Upper lobe of right lung (tissue), 1 donor: ENCODE measurements around the gene TAS1R2. TPM values are rescaled to one million over a fixed set of nuclear protein-coding genes. Genes with fewer than 3 reads are reported as not detected.

Experiments
- ATAC-seq: fragments of 200-7000 bp; cut with Tn5 transposase; one replicate; pipeline ENCODE4 v1.9.1; 2020; ENCODE audit warnings: mild to moderate bottlenecking, moderate library complexity
- DNase-seq: peaks from one replicate; pipeline ENCODE4 v3.0.0-alpha.2; 2020
- H3K27ac ChIP-seq: fragments of 200-600 bp; one replicate; pipeline ENCODE4 v1.8.0; 2022
- H3K27me3 ChIP-seq: fragments of 200-600 bp; one replicate; pipeline ENCODE4 v1.8.0; 2022; ENCODE audit warnings: mild to moderate bottlenecking
- H3K36me3 ChIP-seq: fragments of 200-600 bp; one replicate; pipeline ENCODE4 v1.8.0; 2022
- H3K4me1 ChIP-seq: fragments of 200-600 bp; one replicate; pipeline ENCODE4 v1.8.0; 2022
- H3K4me3 ChIP-seq: fragments of 200-600 bp; one replicate; pipeline ENCODE4 v1.8.0; 2022; ENCODE audit warnings: mild to moderate bottlenecking
- H3K9me3 ChIP-seq: fragments of 200-600 bp; one replicate; pipeline ENCODE4 v1.8.0; 2022
- CTCF ChIP-seq: fragments of 200-600 bp; IDR thresholded peaks from one replicate; pipeline ENCODE4 v1.8.0; 2022; ENCODE audit warnings: antibody characterized with exemption
- intact Hi-C: fragments of 100-400 bp; cut with DNase I; formaldehyde crosslinking; loops from one replicate; pipeline ENCODE4 v1.11.0; 2022
- total RNA-seq: library from RNA; stranded (reverse); fragmentation: NEBNext Ultra II Directional; extraction: Animal tissue kit (Norgen Biotek cat#: 25700); gene quantifications from one replicate; pipeline ENCODE4 v1.2.1, GENCODE V29; 2021
- donor health status: DM: no; HTN: yes; CAD: no; lungs with severe emphysema.

The TAS1R2 gene
- total RNA-seq, 1 donor from 2014 or later = not detected

- Histone ChIP-seq H3K4me1 (no peaks in the 10 kb centered on the region), H3K27me3 (no peaks in the 10 kb centered on the region), H3K36me3 (no peaks in the 10 kb centered on the region), H3K27ac (no peak overlapping the region), H3K9me3 (no peaks in the 10 kb centered on the region), H3K4me3 (no peak overlapping the region)
- no peak for ATAC-seq
- intact Hi-C loops = no loop called here
- no peak for DNase-seq
- TF ChIP-seq CTCF = no peak
Measured at GRCh38 chr1:18828224-18828623, 31.2 kb downstream of the TAS1R2 start.

GRCh38 chr1:18823438-18823837 is 36.0 kb downstream of the TAS1R2 start:
- intact Hi-C loops = loop anchor here (5.0 kb wide), 1 partner anchor 226 kb away; no protein-coding TSS in a partner anchor
- no peak for TF ChIP-seq CTCF
- no peak for ATAC-seq
- Histone ChIP-seq H3K27ac (no peak overlapping the region), H3K27me3 (peaks cover 23% of the 10 kb centered on the region), H3K9me3 (no peaks in the 10 kb centered on the region), H3K4me3 (no peak overlapping the region), H3K4me1 (no peaks in the 10 kb centered on the region), H3K36me3 (no peaks in the 10 kb centered on the region)
- DNase-seq = no peak

GRCh38 chr1:18820791-18821641 is 38.4 kb downstream of the TAS1R2 start:
- TF ChIP-seq CTCF = peak; percentile 81
- ATAC-seq = peak; percentile 91
- Histone ChIP-seq H3K9me3 (no peaks in the 10 kb centered on the region), H3K4me3 (no peak overlapping the region), H3K27ac (no peak overlapping the region), H3K36me3 (no peaks in the 10 kb centered on the region), H3K4me1 (no peaks in the 10 kb centered on the region), H3K27me3 (peaks cover 30% of the 10 kb centered on the region)
- peak; percentile 84 for DNase-seq
- intact Hi-C loops = loop anchor here (5.0 kb wide), 1 partner anchor 224 kb away; no protein-coding TSS in a partner anchor

- Histone ChIP-seq H3K36me3 (no peaks in the 10 kb centered on the region), H3K27me3 (peaks cover 35% of the 10 kb centered on the region), H3K27ac (no peak overlapping the region), H3K4me1 (no peaks in the 10 kb centered on the region), H3K9me3 (no peaks in the 10 kb centered on the region), H3K4me3 (no peak overlapping the region)
- DNase-seq = no peak
- TF ChIP-seq CTCF = no peak
- ATAC-seq = no peak
- intact Hi-C loops = loop anchor here (5.0 kb wide), 1 partner anchor 223 kb away; no protein-coding TSS in a partner anchor
Measured at GRCh38 chr1:18819986-18820790, 39.3 kb downstream of the TAS1R2 start.

GRCh38 chr1:18819203-18819602 is 40.3 kb downstream of the TAS1R2 start:
- peaks cover 44% of the 10 kb centered on the region for H3K27me3 ChIP-seq
- no peak for DNase-seq
- no peak overlapping the region for H3K27ac ChIP-seq
- H3K4me1 ChIP-seq = no peaks in the 10 kb centered on the region
- no peak overlapping the region for H3K4me3 ChIP-seq
- H3K9me3 ChIP-seq = no peaks in the 10 kb centered on the region
- TF ChIP-seq CTCF = no peak
- no peaks in the 10 kb centered on the region for H3K36me3 ChIP-seq
- no peak for ATAC-seq
- intact Hi-C loops = no loop called here
